ENCODE results near the gene RPL37A.

GRCh38 chr2:216540920-216541319 is 42.3 kb downstream of the RPL37A start:
- no peak for TF ChIP-seq CTCF (IDR thresholded peaks at IDR 0.05)
- no peak for TF ChIP-seq POLR2A (IDR thresholded peaks at IDR 0.05)

Data from esophagus squamous epithelium (tissue), 4 donors.